ENCODE results near the gene COL13A1. TPM values are rescaled to one million over a fixed set of nuclear protein-coding genes. Genes with fewer than 3 reads are reported as not detected.

COL13A1 gene
- total and polyA plus RNA-seq, 4 donors, result 3.5 to 32.8 (median 11.5) TPM

DNA sequence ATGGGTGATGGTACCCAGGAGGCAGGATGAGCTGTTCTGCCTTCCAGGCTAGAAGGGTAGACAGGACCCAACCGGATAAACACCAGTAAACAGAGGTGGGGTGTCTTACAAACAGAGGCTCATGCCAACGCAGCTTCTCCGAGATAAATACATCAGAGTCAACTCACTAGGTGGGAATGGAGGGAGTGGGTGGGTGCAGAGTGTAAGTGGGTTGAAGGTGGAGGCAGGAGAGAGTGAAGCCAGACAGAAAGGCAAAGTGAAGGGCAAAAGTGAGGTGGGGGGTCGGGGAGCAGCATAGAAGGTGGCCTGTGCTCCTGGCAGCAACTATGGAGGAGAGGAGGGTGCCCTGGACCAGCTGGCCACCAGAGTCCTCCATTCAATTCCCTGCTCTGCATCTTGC lies 40.4 kb upstream of the COL13A1 start:
- Histone ChIP-seq H3K4me1 (ENCODE audit: control insufficient read depth in 1 of 2, insufficient read depth in 2 of 2, low read length in 2 of 2) (no peaks in the 10 kb centered on the region), H3K4me3 (ENCODE audit: low read length in 2 of 2) (no peak overlapping the region), H3K9me3 (ENCODE audit: control insufficient read depth, low read length) (no peaks in the 10 kb centered on the region), H3K27ac (ENCODE audit: low read depth in 1 of 2, low read length in 2 of 2) (no peak overlapping the region), H3K27me3 (ENCODE audit: control insufficient read depth in 1 of 2, insufficient read depth in 2 of 2, low read length in 1 of 2) (no peaks in the 10 kb centered on the region), H3K36me3 (ENCODE audit: control insufficient read depth in 1 of 2, insufficient read depth in 2 of 2, low read length in 1 of 2) (no peaks in the 10 kb centered on the region)
- DNase-seq (no peak), ATAC-seq (ENCODE audit: low FRiP score) (no peak)
- WGBS, 2 donors, result 90 to 93% methylated on average over 4 of the region's 4 CpGs
- intact Hi-C loops (cut with DNase I), result no loop called here

DNA sequence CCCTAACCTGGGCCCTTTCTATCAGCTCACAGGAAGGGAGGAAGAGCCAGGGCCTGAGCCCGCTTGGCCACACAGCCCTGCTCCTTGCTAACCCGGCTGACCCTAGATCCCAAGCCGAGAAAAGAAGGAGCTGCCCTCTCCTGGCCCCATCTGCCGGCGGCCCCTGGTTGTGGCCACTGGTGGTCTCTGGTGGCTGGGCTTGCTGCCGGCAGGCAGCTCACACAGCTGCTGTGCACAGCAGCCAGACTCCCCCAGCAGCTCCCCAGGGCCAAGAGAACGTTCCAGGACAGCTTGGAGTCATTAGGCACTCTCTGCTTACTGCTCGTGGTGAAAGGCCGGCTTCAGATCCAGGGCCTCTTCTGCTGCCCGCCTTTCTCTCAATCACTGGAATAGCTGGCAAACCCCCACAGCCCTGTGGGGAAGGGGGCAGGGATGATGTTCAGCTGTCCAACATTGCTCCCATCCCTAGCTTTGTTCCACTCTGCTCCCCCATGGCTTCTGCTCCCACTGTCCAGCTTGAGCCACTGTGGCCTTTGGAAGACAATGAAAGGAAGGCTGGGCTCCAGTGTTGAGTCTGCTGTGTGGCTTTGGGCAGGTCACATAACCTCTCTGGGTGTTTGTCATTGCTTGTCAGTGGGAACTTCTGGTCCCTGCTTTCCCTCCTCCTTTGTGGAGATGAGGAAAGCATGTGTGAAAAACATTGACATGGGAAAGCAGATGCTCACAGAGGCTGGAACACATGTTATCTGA lies 35.4 kb upstream of the COL13A1 start:
- no peak overlapping the region for H3K27ac ChIP-seq (ENCODE audit: low read depth in 1 of 2, low read length in 2 of 2)
- no peaks in the 10 kb centered on the region for H3K4me1 ChIP-seq (ENCODE audit: control insufficient read depth in 1 of 2, insufficient read depth in 2 of 2, low read length in 2 of 2)
- H3K4me3 ChIP-seq (ENCODE audit: low read length in 2 of 2), result no peak overlapping the region
- no peaks in the 10 kb centered on the region for H3K27me3 ChIP-seq (ENCODE audit: control insufficient read depth in 1 of 2, insufficient read depth in 2 of 2, low read length in 1 of 2)
- no peak for DNase-seq
- no peaks in the 10 kb centered on the region for H3K36me3 ChIP-seq (ENCODE audit: control insufficient read depth in 1 of 2, insufficient read depth in 2 of 2, low read length in 1 of 2)
- ATAC-seq (ENCODE audit: low FRiP score), result no peak
- no peaks in the 10 kb centered on the region for H3K9me3 ChIP-seq (ENCODE audit: control insufficient read depth, low read length)
- intact Hi-C loops (cut with DNase I), result no loop called here
- 35 to 39% methylated on average over 10 of the region's 10 CpGs for WGBS, 2 donors

DNA sequence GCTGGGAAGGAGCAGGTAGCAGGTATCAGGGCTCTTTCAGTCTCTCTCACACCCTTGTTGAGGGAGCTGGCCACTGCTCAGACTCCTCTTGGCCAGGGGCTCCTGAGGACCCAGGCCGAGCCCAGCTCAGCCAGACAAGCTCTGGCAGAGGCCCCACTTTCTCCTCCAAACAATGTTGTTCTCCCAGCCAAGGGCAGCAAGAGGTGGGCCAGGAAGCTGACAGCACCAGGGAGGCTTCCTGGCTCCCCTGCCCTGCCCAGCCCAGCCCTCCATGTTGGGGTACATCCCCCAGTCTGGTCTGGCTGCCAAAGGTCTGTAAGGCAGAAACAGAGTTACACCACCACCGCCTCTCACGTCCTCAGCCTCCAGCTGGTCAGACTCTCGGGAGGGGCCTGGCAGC lies 33.9 kb upstream of the COL13A1 start:
- Histone ChIP-seq H3K36me3 (ENCODE audit: control insufficient read depth in 1 of 2, insufficient read depth in 2 of 2, low read length in 1 of 2) (no peaks in the 10 kb centered on the region), H3K4me3 (ENCODE audit: low read length in 2 of 2) (no peak overlapping the region), H3K9me3 (ENCODE audit: control insufficient read depth, low read length) (no peaks in the 10 kb centered on the region), H3K27me3 (ENCODE audit: control insufficient read depth in 1 of 2, insufficient read depth in 2 of 2, low read length in 1 of 2) (no peaks in the 10 kb centered on the region), H3K27ac (ENCODE audit: low read depth in 1 of 2, low read length in 2 of 2) (no peak overlapping the region), H3K4me1 (ENCODE audit: control insufficient read depth in 1 of 2, insufficient read depth in 2 of 2, low read length in 2 of 2) (no peaks in the 10 kb centered on the region)
- intact Hi-C loops (cut with DNase I), result no loop called here
- WGBS, 2 donors, result 26 to 35% methylated on average over 4 of the region's 4 CpGs
- ATAC-seq (ENCODE audit: low FRiP score) (no peak), DNase-seq (no peak)

DNA sequence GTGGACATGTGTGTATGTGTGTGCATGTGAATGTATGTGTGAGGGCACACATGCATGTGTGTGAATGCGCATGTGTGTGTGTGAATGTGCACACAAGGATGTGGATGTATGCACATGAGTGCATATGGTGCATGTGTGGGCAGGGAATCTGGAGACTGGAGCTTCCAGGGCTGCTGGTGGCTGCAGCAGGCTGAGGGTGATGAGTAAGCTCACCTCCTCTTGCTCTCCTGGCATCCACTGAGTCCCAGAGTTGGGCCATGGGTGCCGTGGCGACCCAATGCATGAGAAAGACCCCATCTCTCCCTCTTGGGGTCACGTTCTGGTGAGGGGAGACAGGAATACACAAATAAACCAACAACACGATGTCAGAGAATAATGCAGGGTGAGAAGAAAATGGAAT lies 33.3 kb upstream of the COL13A1 start:
- WGBS, 2 donors, result 93 to 96% methylated on average over 5 of the region's 5 CpGs

DNA sequence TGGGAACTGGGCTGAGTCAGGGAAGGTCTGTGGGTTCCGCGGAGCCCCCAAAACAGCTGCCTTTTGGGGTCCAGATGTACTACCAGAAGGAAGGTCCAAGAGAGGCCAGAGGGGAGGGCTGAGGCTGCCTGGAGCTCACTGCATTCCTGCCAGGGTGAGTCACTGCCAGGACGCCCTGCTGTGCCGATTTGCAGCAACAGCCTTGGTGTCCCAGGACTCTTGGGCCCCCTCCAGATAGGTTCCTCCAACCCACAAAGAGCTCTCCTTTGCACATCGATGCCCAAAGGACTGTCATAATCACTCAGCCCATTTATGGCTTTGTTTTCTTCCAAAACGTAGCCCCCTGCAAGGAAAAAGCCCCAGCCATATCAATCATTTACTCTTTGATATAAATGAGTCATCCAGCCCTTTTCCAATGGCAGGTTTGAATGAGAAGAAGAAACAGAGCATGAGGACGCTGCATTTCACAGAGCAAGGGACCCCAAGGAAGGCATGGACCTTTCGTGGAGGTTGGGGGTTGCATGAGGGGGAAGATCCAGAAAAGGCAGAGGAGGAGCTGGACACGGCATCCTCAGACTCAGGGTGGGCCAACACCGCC lies 32.2 kb upstream of the COL13A1 start:
- ATAC-seq (ENCODE audit: low FRiP score) (peak; percentile 62), DNase-seq (peak; percentile 84 to 88)
- no peaks in the 10 kb centered on the region for H3K9me3 ChIP-seq (ENCODE audit: control insufficient read depth, low read length)
- H3K4me3 ChIP-seq (ENCODE audit: low read length in 2 of 2), result no peak overlapping the region
- 36 to 39% methylated on average over 10 of the region's 10 CpGs for WGBS, 2 donors
- no peaks in the 10 kb centered on the region for H3K27me3 ChIP-seq (ENCODE audit: control insufficient read depth in 1 of 2, insufficient read depth in 2 of 2, low read length in 1 of 2)
- no peaks in the 10 kb centered on the region for H3K4me1 ChIP-seq (ENCODE audit: control insufficient read depth in 1 of 2, insufficient read depth in 2 of 2, low read length in 2 of 2)
- H3K36me3 ChIP-seq (ENCODE audit: control insufficient read depth in 1 of 2, insufficient read depth in 2 of 2, low read length in 1 of 2), result no peaks in the 10 kb centered on the region
- H3K27ac ChIP-seq (ENCODE audit: low read depth in 1 of 2, low read length in 2 of 2), result peak overlapping the region in 1 of 2 donors; percentile 13
- intact Hi-C loops (cut with DNase I), result no loop called here

More for the DNA sequence above, 33.3 kb upstream of the COL13A1 start:
- H3K4me3 ChIP-seq (ENCODE audit: low read length in 2 of 2), result no peak overlapping the region
- H3K27ac ChIP-seq (ENCODE audit: low read depth in 1 of 2, low read length in 2 of 2), result peak overlapping the region in 1 of 2 donors; percentile 76
- DNase-seq (no peak), ATAC-seq (ENCODE audit: low FRiP score) (no peak)
- no peaks in the 10 kb centered on the region for H3K9me3 ChIP-seq (ENCODE audit: control insufficient read depth, low read length)
- H3K27me3 ChIP-seq (ENCODE audit: control insufficient read depth in 1 of 2, insufficient read depth in 2 of 2, low read length in 1 of 2), result no peaks in the 10 kb centered on the region
- H3K36me3 ChIP-seq (ENCODE audit: control insufficient read depth in 1 of 2, insufficient read depth in 2 of 2, low read length in 1 of 2), result no peaks in the 10 kb centered on the region
- no peaks in the 10 kb centered on the region for H3K4me1 ChIP-seq (ENCODE audit: control insufficient read depth in 1 of 2, insufficient read depth in 2 of 2, low read length in 2 of 2)
- intact Hi-C loops (cut with DNase I), result no loop called here

DNA sequence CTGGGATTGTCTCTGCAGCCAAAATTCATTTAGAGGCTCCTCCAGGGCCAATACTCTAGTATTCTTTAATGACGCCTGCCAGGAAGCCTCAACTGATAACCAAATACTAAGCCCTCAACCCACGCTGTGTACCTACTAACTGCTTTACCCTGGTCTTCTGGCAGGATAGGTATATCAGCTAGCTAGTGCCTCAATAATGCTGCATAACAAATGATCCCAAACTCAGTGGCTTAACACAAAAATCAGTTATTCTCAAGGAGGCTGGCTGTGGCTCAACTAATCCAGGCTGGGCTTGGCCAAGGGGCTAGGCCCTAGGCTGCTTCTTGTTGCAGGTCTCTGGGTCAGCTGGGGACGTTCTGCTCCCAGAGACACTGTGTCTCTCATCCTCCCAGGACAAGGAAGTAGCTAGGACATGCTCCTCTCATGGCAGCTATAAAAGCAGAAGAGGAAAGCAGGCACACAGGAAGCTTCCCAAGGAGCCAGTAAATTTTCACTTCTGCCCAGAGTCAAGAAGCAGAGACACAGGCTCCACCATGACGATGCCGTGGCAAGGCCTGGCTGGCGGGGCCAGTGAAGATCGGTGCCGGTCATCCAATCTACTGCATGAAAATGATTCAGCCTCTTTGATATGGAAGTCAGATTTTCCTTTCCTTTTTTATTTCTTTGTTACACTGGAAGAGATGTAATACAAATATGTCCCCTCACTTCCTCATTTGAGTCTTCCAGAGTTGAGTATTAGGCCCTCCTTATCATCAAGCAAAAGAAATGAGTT lies 28.6 kb upstream of the COL13A1 start:
- H3K36me3 ChIP-seq (ENCODE audit: control insufficient read depth in 1 of 2, insufficient read depth in 2 of 2, low read length in 1 of 2), result no peaks in the 10 kb centered on the region
- H3K4me1 ChIP-seq (ENCODE audit: control insufficient read depth in 1 of 2, insufficient read depth in 2 of 2, low read length in 2 of 2), result no peaks in the 10 kb centered on the region
- no peaks in the 10 kb centered on the region for H3K27me3 ChIP-seq (ENCODE audit: control insufficient read depth in 1 of 2, insufficient read depth in 2 of 2, low read length in 1 of 2)
- ATAC-seq (ENCODE audit: low FRiP score) (no peak), DNase-seq (no peak)
- H3K4me3 ChIP-seq (ENCODE audit: low read length in 2 of 2), result no peak overlapping the region
- H3K27ac ChIP-seq (ENCODE audit: low read depth in 1 of 2, low read length in 2 of 2), result no peak overlapping the region
- no peaks in the 10 kb centered on the region for H3K9me3 ChIP-seq (ENCODE audit: control insufficient read depth, low read length)
- WGBS, 2 donors, result 92 to 97% methylated on average over 8 of the region's 8 CpGs
- intact Hi-C loops (cut with DNase I), result no loop called here

DNA sequence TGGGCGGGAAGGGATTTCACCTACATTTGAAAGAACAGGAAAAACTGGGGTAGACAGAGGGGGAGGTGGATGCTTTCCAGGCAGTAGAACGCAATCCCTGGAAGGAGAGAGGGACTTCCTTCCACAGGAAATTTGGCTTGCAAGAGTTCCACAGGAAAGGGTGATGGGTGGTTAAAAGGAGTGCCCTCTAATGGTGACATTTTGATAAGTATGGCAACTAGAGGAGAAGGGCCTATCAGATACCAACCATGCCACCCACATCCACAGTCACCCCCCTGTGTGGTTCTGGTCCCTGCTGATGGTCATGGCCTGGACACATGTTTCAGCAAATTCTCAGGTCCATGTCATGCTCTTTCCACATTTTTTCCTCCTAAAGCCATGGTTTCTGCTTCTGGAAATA lies 27.1 kb upstream of the COL13A1 start:
- 91 to 93% methylated on average over 2 of the region's 2 CpGs for WGBS, 2 donors
- ATAC-seq (ENCODE audit: low FRiP score), result no peak
- intact Hi-C loops (cut with DNase I), result no loop called here
- no peaks in the 10 kb centered on the region for H3K27me3 ChIP-seq (ENCODE audit: control insufficient read depth in 1 of 2, insufficient read depth in 2 of 2, low read length in 1 of 2)
- no peak for DNase-seq
- H3K36me3 ChIP-seq (ENCODE audit: control insufficient read depth in 1 of 2, insufficient read depth in 2 of 2, low read length in 1 of 2), result no peaks in the 10 kb centered on the region
- no peaks in the 10 kb centered on the region for H3K4me1 ChIP-seq (ENCODE audit: control insufficient read depth in 1 of 2, insufficient read depth in 2 of 2, low read length in 2 of 2)
- H3K9me3 ChIP-seq (ENCODE audit: control insufficient read depth, low read length), result no peaks in the 10 kb centered on the region
- no peak overlapping the region for H3K27ac ChIP-seq (ENCODE audit: low read depth in 1 of 2, low read length in 2 of 2)
- no peak overlapping the region for H3K4me3 ChIP-seq (ENCODE audit: low read length in 2 of 2)

DNA sequence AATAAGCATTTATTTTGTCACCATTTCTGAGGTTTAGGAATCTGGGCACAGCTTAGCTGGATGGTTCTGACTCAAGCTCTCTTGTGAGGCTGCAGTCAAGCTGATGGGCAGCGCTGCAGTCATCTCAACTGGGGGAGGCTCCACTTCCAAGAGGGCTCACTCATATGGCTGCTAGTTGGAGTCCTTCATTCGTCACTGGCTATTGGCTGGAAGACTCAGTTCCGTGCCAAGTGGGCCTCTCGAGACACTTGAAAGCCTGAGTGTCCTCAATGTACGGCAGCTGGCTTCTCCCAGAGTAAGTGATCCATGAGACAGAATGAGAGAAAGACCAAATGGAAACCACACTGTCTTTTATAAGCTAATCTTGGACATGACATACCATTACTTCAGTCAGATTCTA lies 21.6 kb upstream of the COL13A1 start:
- ATAC-seq (ENCODE audit: low FRiP score), result no peak
- no peaks in the 10 kb centered on the region for H3K36me3 ChIP-seq (ENCODE audit: control insufficient read depth in 1 of 2, insufficient read depth in 2 of 2, low read length in 1 of 2)
- H3K4me1 ChIP-seq (ENCODE audit: control insufficient read depth in 1 of 2, insufficient read depth in 2 of 2, low read length in 2 of 2), result no peaks in the 10 kb centered on the region
- intact Hi-C loops (cut with DNase I), result no loop called here
- H3K27ac ChIP-seq (ENCODE audit: low read depth in 1 of 2, low read length in 2 of 2), result no peak overlapping the region
- no peak for DNase-seq
- H3K27me3 ChIP-seq (ENCODE audit: control insufficient read depth in 1 of 2, insufficient read depth in 2 of 2, low read length in 1 of 2), result no peaks in the 10 kb centered on the region
- WGBS, 2 donors, result 91 to 93% methylated on average over 5 of the region's 5 CpGs
- H3K9me3 ChIP-seq (ENCODE audit: control insufficient read depth, low read length), result no peaks in the 10 kb centered on the region
- H3K4me3 ChIP-seq (ENCODE audit: low read length in 2 of 2), result no peak overlapping the region
